Mucosa of stomach (tissue), 1 donor: Measurements from ENCODE around the gene UTS2B.

Experiments
- H3K27me3 ChIP-seq: one replicate; pipeline ENCODE4 v1.7.0; 2013; ENCODE audit warnings: mild to moderate bottlenecking, low read length; ENCODE audit not compliant: control insufficient read depth, insufficient read depth
- H3K36me3 ChIP-seq: one replicate; pipeline ENCODE4 v1.7.0; 2013; ENCODE audit warnings: low read length; ENCODE audit not compliant: control insufficient read depth, insufficient read depth
- H3K4me1 ChIP-seq: one replicate; pipeline ENCODE4 v1.7.0; 2013; ENCODE audit warnings: mild to moderate bottlenecking, low read length; ENCODE audit not compliant: control insufficient read depth, insufficient read depth
- H3K4me3 ChIP-seq: one replicate; pipeline ENCODE4 v1.7.0; 2013; ENCODE audit warnings: low read length
- H3K9ac ChIP-seq: one replicate; pipeline ENCODE4 v1.7.0; 2013; ENCODE audit warnings: mild to moderate bottlenecking, low read length, moderate library complexity
- H3K9me3 ChIP-seq: one replicate; pipeline ENCODE4 v1.7.0; 2013; ENCODE audit warnings: mild to moderate bottlenecking, low read length, moderate library complexity; ENCODE audit not compliant: control insufficient read depth
- donor health status: Pancreatic carcinoma.

UTS2B gene

GRCh38 chr3:191313296-191313695 lies 17.0 kb downstream of the UTS2B start:
- no peaks in the 10 kb centered on the region for H3K27me3 ChIP-seq
- no peak overlapping the region for H3K4me3 ChIP-seq
- H3K4me1 ChIP-seq, result no peaks in the 10 kb centered on the region
- no peaks in the 10 kb centered on the region for H3K36me3 ChIP-seq
- H3K9me3 ChIP-seq, result no peaks in the 10 kb centered on the region
- no peak overlapping the region for H3K9ac ChIP-seq

- H3K36me3 ChIP-seq, result no peaks in the 10 kb centered on the region
- H3K4me3 ChIP-seq, result no peak overlapping the region
- H3K9me3 ChIP-seq, result no peaks in the 10 kb centered on the region
- no peaks in the 10 kb centered on the region for H3K4me1 ChIP-seq
- no peaks in the 10 kb centered on the region for H3K27me3 ChIP-seq
- no peak overlapping the region for H3K9ac ChIP-seq
These were observed 23.0 kb downstream of the UTS2B start for GRCh38 chr3:191307341-191307740.

- Histone ChIP-seq H3K9ac (no peak overlapping the region), H3K27me3 (no peaks in the 10 kb centered on the region), H3K36me3 (no peaks in the 10 kb centered on the region), H3K9me3 (no peaks in the 10 kb centered on the region), H3K4me3 (no peak overlapping the region), H3K4me1 (no peaks in the 10 kb centered on the region)
These were observed 23.9 kb downstream of the UTS2B start for GRCh38 chr3:191306428-191306827.

- H3K9ac ChIP-seq, result no peak overlapping the region
- no peaks in the 10 kb centered on the region for H3K9me3 ChIP-seq
- no peaks in the 10 kb centered on the region for H3K4me1 ChIP-seq
These were observed 26.7 kb downstream of the UTS2B start for GRCh38 chr3:191303596-191303995.

GRCh38 chr3:191302451-191302850 lies 27.9 kb downstream of the UTS2B start:
- Histone ChIP-seq H3K4me1 (no peaks in the 10 kb centered on the region), H3K27me3 (no peaks in the 10 kb centered on the region), H3K4me3 (no peak overlapping the region), H3K36me3 (no peaks in the 10 kb centered on the region), H3K9ac (no peak overlapping the region), H3K9me3 (no peaks in the 10 kb centered on the region)

More at GRCh38 chr3:191303596-191303995, 26.7 kb downstream of the UTS2B start:
- H3K27me3 ChIP-seq, result no peaks in the 10 kb centered on the region
- H3K4me3 ChIP-seq, result no peak overlapping the region
- H3K36me3 ChIP-seq, result no peaks in the 10 kb centered on the region

GRCh38 chr3:191301782-191302411 lies 28.4 kb downstream of the UTS2B start:
- H3K4me3 ChIP-seq, result no peak overlapping the region
- H3K27me3 ChIP-seq, result no peaks in the 10 kb centered on the region
- no peaks in the 10 kb centered on the region for H3K9me3 ChIP-seq
- H3K4me1 ChIP-seq, result no peaks in the 10 kb centered on the region
- H3K36me3 ChIP-seq, result no peaks in the 10 kb centered on the region
- no peak overlapping the region for H3K9ac ChIP-seq

GRCh38 chr3:191301017-191301416 lies 29.3 kb downstream of the UTS2B start:
- H3K27me3 ChIP-seq, result no peaks in the 10 kb centered on the region
- no peaks in the 10 kb centered on the region for H3K9me3 ChIP-seq
- no peak overlapping the region for H3K4me3 ChIP-seq
- no peaks in the 10 kb centered on the region for H3K4me1 ChIP-seq
- H3K36me3 ChIP-seq, result no peaks in the 10 kb centered on the region
- H3K9ac ChIP-seq, result no peak overlapping the region

GRCh38 chr3:191300422-191300821 lies 29.9 kb downstream of the UTS2B start:
- H3K36me3 ChIP-seq, result no peaks in the 10 kb centered on the region
- no peaks in the 10 kb centered on the region for H3K27me3 ChIP-seq

GRCh38 chr3:191298846-191299245 lies 31.5 kb downstream of the UTS2B start:
- Histone ChIP-seq H3K36me3 (no peaks in the 10 kb centered on the region), H3K9me3 (no peaks in the 10 kb centered on the region), H3K4me1 (no peaks in the 10 kb centered on the region), H3K27me3 (no peaks in the 10 kb centered on the region), H3K9ac (no peak overlapping the region), H3K4me3 (no peak overlapping the region)

More at GRCh38 chr3:191300422-191300821, 29.9 kb downstream of the UTS2B start:
- Histone ChIP-seq H3K4me1 (no peaks in the 10 kb centered on the region), H3K4me3 (no peak overlapping the region), H3K9me3 (no peaks in the 10 kb centered on the region), H3K9ac (no peak overlapping the region)

GRCh38 chr3:191296041-191296541 lies 34.2 kb downstream of the UTS2B start:
- no peak overlapping the region for H3K9ac ChIP-seq
- no peaks in the 10 kb centered on the region for H3K36me3 ChIP-seq
- H3K4me1 ChIP-seq, result no peaks in the 10 kb centered on the region
- no peak overlapping the region for H3K4me3 ChIP-seq
- no peaks in the 10 kb centered on the region for H3K27me3 ChIP-seq
- H3K9me3 ChIP-seq, result no peaks in the 10 kb centered on the region

GRCh38 chr3:191294291-191294690 lies 36.0 kb downstream of the UTS2B start:
- Histone ChIP-seq H3K4me3 (no peak overlapping the region), H3K36me3 (no peaks in the 10 kb centered on the region), H3K9ac (no peak overlapping the region), H3K27me3 (no peaks in the 10 kb centered on the region), H3K4me1 (no peaks in the 10 kb centered on the region), H3K9me3 (no peaks in the 10 kb centered on the region)

- no peak overlapping the region for H3K4me3 ChIP-seq
- no peaks in the 10 kb centered on the region for H3K9me3 ChIP-seq
- H3K27me3 ChIP-seq, result no peaks in the 10 kb centered on the region
- no peaks in the 10 kb centered on the region for H3K36me3 ChIP-seq
- no peaks in the 10 kb centered on the region for H3K4me1 ChIP-seq
- no peak overlapping the region for H3K9ac ChIP-seq
These were observed 37.9 kb downstream of the UTS2B start for GRCh38 chr3:191292243-191293015.
